Measurements from ENCODE around the gene MYL10.

DNA sequence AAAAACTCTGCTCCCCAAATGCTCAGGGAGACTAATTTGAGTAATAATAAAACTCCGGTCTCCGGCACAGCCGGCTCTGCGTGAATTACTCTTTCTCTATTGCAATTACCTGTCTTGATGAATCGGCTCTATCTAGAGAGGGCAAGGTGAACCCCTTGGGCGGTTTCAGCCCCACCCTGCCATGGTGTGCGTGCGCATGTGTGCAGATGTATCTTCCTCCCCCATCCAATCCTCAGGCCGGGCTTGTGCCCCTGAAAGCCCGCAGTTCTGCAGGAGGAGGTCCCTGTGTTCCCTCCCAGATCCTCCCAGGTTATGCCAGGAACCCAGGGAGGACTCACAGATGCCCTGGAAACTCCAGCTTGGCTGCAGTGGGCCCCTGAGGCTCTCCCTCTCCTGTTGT is 48.3 kb upstream of the MYL10 start:
- TF ChIP-seq, protein P1, sequence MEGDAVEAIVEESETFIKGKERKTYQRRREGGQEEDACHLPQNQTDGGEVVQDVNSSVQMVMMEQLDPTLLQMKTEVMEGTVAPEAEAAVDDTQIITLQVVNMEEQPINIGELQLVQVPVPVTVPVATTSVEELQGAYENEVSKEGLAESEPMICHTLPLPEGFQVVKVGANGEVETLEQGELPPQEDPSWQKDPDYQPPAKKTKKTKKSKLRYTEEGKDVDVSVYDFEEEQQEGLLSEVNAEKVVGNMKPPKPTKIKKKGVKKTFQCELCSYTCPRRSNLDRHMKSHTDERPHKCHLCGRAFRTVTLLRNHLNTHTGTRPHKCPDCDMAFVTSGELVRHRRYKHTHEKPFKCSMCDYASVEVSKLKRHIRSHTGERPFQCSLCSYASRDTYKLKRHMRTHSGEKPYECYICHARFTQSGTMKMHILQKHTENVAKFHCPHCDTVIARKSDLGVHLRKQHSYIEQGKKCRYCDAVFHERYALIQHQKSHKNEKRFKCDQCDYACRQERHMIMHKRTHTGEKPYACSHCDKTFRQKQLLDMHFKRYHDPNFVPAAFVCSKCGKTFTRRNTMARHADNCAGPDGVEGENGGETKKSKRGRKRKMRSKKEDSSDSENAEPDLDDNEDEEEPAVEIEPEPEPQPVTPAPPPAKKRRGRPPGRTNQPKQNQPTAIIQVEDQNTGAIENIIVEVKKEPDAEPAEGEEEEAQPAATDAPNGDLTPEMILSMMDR (IDR thresholded peaks at IDR 0.05; ENCODE audit: low read depth, low read length, poor library complexity, severe bottlenecking) = no peak
- TF ChIP-seq EZH2phosphoT487 (IDR thresholded peaks at IDR 0.05; ENCODE audit: borderline replicate concordance, low read length) = no peak
